IMR-90 (cell line): ENCODE measurements around the gene PLPPR3. TPM values are rescaled to one million over a fixed set of nuclear protein-coding genes. Genes with fewer than 3 reads are reported as not detected.
A peak's percentile ranks its signal among the peaks of the same experiment; 100 is the strongest.

ENCODE experiments used
- ATAC-seq: fragments of 200-7000 bp; cut with Tn5 transposase; 2 replicates; pipeline ENCODE4 v1.9.1; 2020; ENCODE audit warnings: low read depth, mild to moderate bottlenecking, moderate library complexity
- BruUV-seq: library from RNA; stranded (reverse); fragments of 400-500 nt; replicated peaks from 2 replicates; lab custom pipeline; 2021; lab: Mats Ljungman, UMichigan
- CTCF ChIA-PET: fragments of 300-600 bp; formaldehyde crosslinking; extraction: SDS; loops from one replicate; lab custom pipeline; 2021; ENCODE audit warnings: antibody characterized with exemption; lab: Yijun Ruan, JAX
- POLR2A ChIA-PET: fragments of 300-600 bp; sonication (Branson Sonifier 250); formaldehyde crosslinking; loops from one replicate; lab custom pipeline; 2022; ENCODE audit warnings: antibody characterized with exemption; ENCODE audit not compliant: unreplicated experiment; lab: Charles Lee
- DNase-seq: peaks from one replicate; pipeline ENCODE4 v3.0.0; 2013
- H2AFZ ChIP-seq: replicated peaks from 2 replicates; pipeline ENCODE3; 2013; ENCODE audit warnings: low read length, mild to moderate bottlenecking; ENCODE audit not compliant: poor library complexity
- H2AK5ac ChIP-seq: 2 replicates; pipeline ENCODE4 v1.6.1; 2013; ENCODE audit warnings: low read depth, low read length, inconsistent platforms
- H2AK9ac ChIP-seq: replicated peaks from 2 replicates; pipeline ENCODE3; 2013; ENCODE audit warnings: mild to moderate bottlenecking, low read depth, low read length, moderate library complexity; ENCODE audit not compliant: poor library complexity
- H2BK120ac ChIP-seq: 2 replicates; pipeline ENCODE4 v1.6.1; 2013; ENCODE audit warnings: low read depth, low read length, inconsistent platforms
- H2BK15ac ChIP-seq: 3 replicates; pipeline ENCODE4 v1.6.1; 2013; ENCODE audit warnings: low read depth, low read length, inconsistent platforms
- H2BK20ac ChIP-seq: 2 replicates; pipeline ENCODE4 v1.6.1; 2013; ENCODE audit warnings: low read depth, mild to moderate bottlenecking, inconsistent platforms, low read length, moderate library complexity
- H2BK5ac ChIP-seq: 2 replicates; pipeline ENCODE4 v1.6.1; 2013; ENCODE audit warnings: mild to moderate bottlenecking, low read depth, low read length, inconsistent platforms; ENCODE audit not compliant: poor library complexity, severe bottlenecking
- H3K14ac ChIP-seq: replicated peaks from 2 replicates; pipeline ENCODE4 v1.6.1; 2013; ENCODE audit warnings: low read depth, low read length, inconsistent platforms
- H3K18ac ChIP-seq: 2 replicates; pipeline ENCODE4 v1.6.1; 2013; ENCODE audit warnings: low read depth, low read length, control low read depth
- H3K23ac ChIP-seq: 2 replicates; pipeline ENCODE4 v1.6.1; 2013; ENCODE audit warnings: low read depth, low read length, inconsistent platforms
- H3K27ac ChIP-seq: 2 replicates; pipeline ENCODE4 v1.5.1; 2013; ENCODE audit warnings: mild to moderate bottlenecking, control low read depth, low read length; ENCODE audit not compliant: insufficient read depth
- H3K27me3 ChIP-seq: 2 replicates; pipeline ENCODE4 v1.6.1; 2013; ENCODE audit warnings: low read length; ENCODE audit not compliant: control insufficient read depth, insufficient read depth
- H3K36me3 ChIP-seq: 2 replicates; pipeline ENCODE4 v1.6.1; 2013; ENCODE audit warnings: low read length, mixed read lengths; ENCODE audit not compliant: control insufficient read depth, insufficient read depth
- H3K4ac ChIP-seq: 2 replicates; pipeline ENCODE4 v1.6.1; 2013; ENCODE audit warnings: low read depth, low read length, inconsistent platforms
- H3K4me1 ChIP-seq: 2 replicates; pipeline ENCODE4 v1.6.1; 2013; ENCODE audit warnings: low read length, mixed read lengths; ENCODE audit not compliant: control insufficient read depth, insufficient read depth
- H3K4me2 ChIP-seq: 2 replicates; pipeline ENCODE4 v1.6.1; 2013; ENCODE audit warnings: low read depth, mild to moderate bottlenecking, control low read depth, low read length, moderate library complexity
- H3K4me3 ChIP-seq: 2 replicates; pipeline ENCODE4 v1.5.1; 2013; ENCODE audit warnings: low read depth, mild to moderate bottlenecking, control low read depth, low read length, moderate library complexity; ENCODE audit not compliant: insufficient read depth
- H3K56ac ChIP-seq: 2 replicates; pipeline ENCODE4 v1.6.1; 2013; ENCODE audit warnings: low read length, inconsistent platforms; ENCODE audit not compliant: insufficient read depth; ENCODE audit errors: extremely low read depth
- H3K79me1 ChIP-seq, 2 experiments: 2 replicates each; pipeline ENCODE4 v1.6.1; 2013; ENCODE audit warnings: low read length in 2 of 2, inconsistent platforms in 1 of 2, low read depth in 1 of 2
- H3K9ac ChIP-seq: 2 replicates; pipeline ENCODE4 v1.6.1; 2013; ENCODE audit warnings: low read depth, low read length, control low read depth
- H3K9me1 ChIP-seq: 2 replicates; pipeline ENCODE4 v1.6.1; 2013; ENCODE audit warnings: low read length, inconsistent platforms; ENCODE audit not compliant: insufficient read depth
- H3K9me3 ChIP-seq: 2 replicates; pipeline ENCODE4 v1.6.1; 2013; ENCODE audit warnings: low read length; ENCODE audit not compliant: control insufficient read depth, insufficient read depth
- H4K20me1 ChIP-seq: 2 replicates; pipeline ENCODE4 v1.6.1; 2013; ENCODE audit warnings: low read length, inconsistent platforms; ENCODE audit not compliant: insufficient read depth
- H4K5ac ChIP-seq: 2 replicates; pipeline ENCODE4 v1.6.1; 2013; ENCODE audit warnings: mild to moderate bottlenecking, low read depth, low read length, control low read depth
- H4K8ac ChIP-seq, 2 experiments: 2 replicates each; pipeline ENCODE4 v1.6.1; 2013; ENCODE audit warnings: low read depth in 2 of 2, low read length in 2 of 2, control low read depth in 1 of 2, inconsistent platforms in 1 of 2
- H4K91ac ChIP-seq: 2 replicates; pipeline ENCODE4 v1.6.1; 2013; ENCODE audit warnings: low read depth, low read length, inconsistent platforms; ENCODE audit not compliant: insufficient read depth
- POLR2A ChIP-seq: IDR thresholded peaks from 2 replicates; pipeline ENCODE4 v1.6.1; 2012; ENCODE audit warnings: mild to moderate bottlenecking, low read depth, low read length
- RAD21 ChIP-seq: IDR thresholded peaks from 2 replicates; pipeline ENCODE4 v1.6.1; 2012; ENCODE audit warnings: low read length, improper control_type of control experiment
- WGBS, 2 experiments: methylation state at CpG; one replicate each; pipeline versions ENCODE4 v1.1.5 to v1.1.7; 2013; ENCODE audit warnings: missing lambda C conversion rate in 2 of 2; ENCODE audit not compliant: insufficient read length in 1 of 2; ENCODE audit errors: extremely low coverage in 2 of 2; 5-methylcytosine and 5-hydroxymethylcytosine counted together
- dilution Hi-C: fragments of 300-500 bp; cut with HindIII; formaldehyde crosslinking; loops from one replicate; pipeline ENCODE4 v1.14.3; 2018; ENCODE audit warnings: low sequenced_read_pairs; ENCODE audit not compliant: unreplicated experiment
- in situ Hi-C: fragments of 300-500 bp; cut with MboI; formaldehyde crosslinking; loops from 3 replicates; pipeline ENCODE4 v1.14.3; 2019; ENCODE audit warnings: low sequenced_read_pairs, inconsistent platforms, mixed read lengths
- intact Hi-C: fragments of 100-400 bp; cut with micrococcal nuclease; formaldehyde crosslinking; loops from 2 replicates; pipeline ENCODE4 v1.10.0; 2022
- polyA plus RNA-seq, 3 experiments: library from polyadenylated mRNA; depleted of rRNA; stranded (reverse); fragments of >200 nt; gene quantifications; 2 replicates each; pipeline ENCODE4 v1.2.3, GENCODE V29; 2012; ENCODE audit warnings: low replicate concordance in 1 of 3
- total RNA-seq: library from RNA; depleted of rRNA; stranded (reverse); fragments of >200 nt; gene quantifications from 2 replicates; pipeline ENCODE4 v1.2.3, GENCODE V29; 2012

The PLPPR3 gene
- total and polyA plus RNA-seq, 2 of the 4 experiments (the other 2 are of a cell fraction), result 0.36 to 1.2 TPM

GRCh38 chr19:815775-816499, 5.8 kb downstream of the PLPPR3 start:
- Histone ChIP-seq H3K4ac (no peak overlapping the region), H4K5ac (no peak overlapping the region), H3K4me2 (no peak overlapping the region), H2BK120ac (no peak overlapping the region), H3K27me3 (no peaks in the 10 kb centered on the region), H4K91ac (no peak overlapping the region), H3K36me3 (peaks cover 37% of the 10 kb centered on the region), H3K23ac (no peak overlapping the region), H3K4me1 (no peaks in the 10 kb centered on the region), H2AFZ (no peak overlapping the region), H3K18ac (no peak overlapping the region), H3K27ac (no peak overlapping the region), H3K4me3 (no peak overlapping the region), H2BK20ac (no peak overlapping the region), H2BK15ac (no peak overlapping the region), H2AK9ac (no peak overlapping the region), H3K9ac (no peak overlapping the region), H3K79me1 (peaks cover 0 to 7% of the 10 kb centered on the region in 2 experiments; a peak in 2 of 4 replicates), H3K9me1 (no peaks in the 10 kb centered on the region), H3K56ac (no peak overlapping the region), H4K20me1 (peaks cover 17% of the 10 kb centered on the region; the same call in 1 of the 2 replicates), H3K9me3 (no peaks in the 10 kb centered on the region), H2AK5ac (no peak overlapping the region), H2BK5ac (peak overlapping the region; percentile 33), H3K14ac (no peak overlapping the region), H4K8ac (no peak overlapping the region)
- CTCF ChIA-PET, result no interaction called here
- intact Hi-C loops, result loop anchor here (1.0 kb wide), 1 partner anchor 34 kb away; no protein-coding TSS in a partner anchor
- no TSS peak for BruUV-seq
- DNase-seq (no peak), ATAC-seq (no peak)
- dilution Hi-C loops, result no loop called here
- 94 to 100% methylated on average over 2 to 13 of the region's 13 CpGs for WGBS, 2 experiments
- POLR2A ChIA-PET, result no interaction called here
- TF ChIP-seq POLR2A (0 out of 2 replicates have a peak, but pooled peaks have one; percentile 23), RAD21 (no peak)
- in situ Hi-C loops, result no loop called here
